Hematopoietic multipotent progenitor cell treated with erythropoietin and hydrocortisone succinate and interleukin-3 and kit ligand, for 8 days (in vitro differentiated cells): ENCODE results near the gene CTNNA3.

Experiments
- DNase-seq: peaks from one replicate; pipeline ENCODE4 v3.0.0-alpha.2; 2015

Gene CTNNA3

DNA sequence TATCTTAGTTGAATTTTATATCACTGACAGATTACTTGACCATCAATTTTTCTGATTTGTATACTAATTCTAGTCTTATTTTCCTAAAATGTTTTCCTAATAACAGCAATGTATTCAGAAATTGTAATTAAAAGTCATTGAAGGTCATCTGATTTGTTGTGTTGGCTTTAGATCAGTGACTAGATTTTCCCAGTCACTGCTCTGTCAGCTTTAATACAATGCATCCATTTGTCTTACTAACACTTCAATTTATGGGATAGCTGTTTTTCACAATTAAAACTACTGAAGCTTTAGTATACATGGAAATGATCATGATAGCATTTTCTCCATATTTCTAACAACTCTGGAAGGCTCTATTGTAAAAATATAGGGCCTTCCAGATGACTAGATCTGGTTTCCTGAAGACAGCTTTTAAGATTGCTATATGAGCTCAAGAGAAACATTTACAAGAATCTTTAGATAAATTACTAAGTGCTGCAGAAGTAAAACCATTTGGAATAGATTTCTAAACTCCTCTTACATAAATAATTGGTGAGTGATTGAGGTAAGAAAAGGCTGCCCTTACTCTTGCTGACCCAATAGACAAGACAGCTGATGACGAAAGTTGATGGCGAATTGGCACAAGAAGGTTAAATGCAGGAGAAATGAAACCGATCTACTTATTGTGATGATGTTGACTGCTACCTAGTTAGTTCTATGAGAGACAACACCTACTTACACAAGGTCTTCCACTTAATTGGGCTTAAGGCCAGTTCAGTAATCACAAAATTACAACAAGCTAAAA lies 696.0 kb downstream of the CTNNA3 start:
- no peak for DNase-seq

DNA sequence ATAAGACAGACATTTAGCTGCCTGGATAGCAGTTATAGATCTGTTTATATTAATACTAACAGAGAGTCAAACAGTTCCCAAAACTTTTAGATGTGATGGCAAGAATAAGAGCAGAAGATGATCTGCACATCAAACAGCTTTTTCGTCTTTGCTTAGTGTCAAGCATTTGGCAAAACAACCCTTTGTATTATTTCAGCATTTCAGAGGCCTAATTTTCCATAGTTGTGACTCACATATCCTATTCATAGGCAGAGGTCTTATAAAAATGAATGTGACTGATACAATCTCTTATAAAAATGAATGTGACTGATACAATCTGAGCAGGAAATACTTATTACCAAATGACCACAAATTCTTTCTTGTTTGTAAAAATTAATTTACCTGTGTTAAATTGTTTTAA lies 699.0 kb downstream of the CTNNA3 start:
- no peak for DNase-seq

DNA sequence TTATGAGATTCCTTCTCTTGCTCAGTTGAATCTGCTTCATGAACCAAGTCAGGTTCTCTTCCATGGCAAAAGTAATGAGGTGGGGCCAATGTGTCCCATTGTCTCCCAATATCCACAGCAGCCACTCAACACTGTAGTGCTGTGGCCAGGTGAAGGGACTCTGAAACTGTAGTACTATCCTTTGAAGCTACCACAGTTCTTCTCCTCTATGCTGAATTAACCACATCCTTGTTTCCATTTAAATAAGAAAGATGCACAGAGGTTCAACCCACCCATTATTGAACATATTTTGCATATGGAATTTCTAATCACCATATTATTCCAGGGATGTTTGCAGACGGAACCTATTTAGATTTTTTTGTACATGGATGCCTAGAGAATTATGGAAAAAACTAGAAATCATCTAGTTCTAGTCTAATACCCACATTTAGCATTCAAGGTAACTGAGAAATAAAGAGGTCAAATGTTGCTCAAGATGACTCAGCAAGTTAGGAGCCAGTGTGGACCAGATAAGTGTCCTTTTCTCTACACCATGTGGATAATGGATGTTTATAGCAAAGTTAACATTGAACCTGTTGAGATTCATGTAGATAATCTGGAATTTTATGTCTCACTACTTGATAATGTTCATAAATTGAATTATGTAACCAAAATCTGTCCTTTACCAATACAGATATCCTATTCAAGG lies 705.7 kb downstream of the CTNNA3 start:
- no peak for DNase-seq

DNA sequence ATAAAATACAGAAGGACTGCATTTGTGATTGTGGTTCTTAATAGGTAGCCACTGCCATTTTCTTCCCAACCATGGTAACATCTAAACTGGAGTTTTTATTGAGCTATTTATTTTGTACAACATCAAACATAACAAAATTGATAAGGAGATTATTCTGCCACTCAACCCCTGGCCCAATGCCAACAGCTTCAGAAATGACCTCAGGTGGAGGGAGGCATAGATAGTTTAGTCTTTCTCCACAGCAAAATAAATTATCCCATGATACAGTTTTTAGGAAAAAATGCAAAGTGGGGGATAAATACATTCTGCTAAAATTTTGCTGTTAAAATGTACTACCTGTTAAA lies 712.5 kb downstream of the CTNNA3 start:
- no peak for DNase-seq

DNA sequence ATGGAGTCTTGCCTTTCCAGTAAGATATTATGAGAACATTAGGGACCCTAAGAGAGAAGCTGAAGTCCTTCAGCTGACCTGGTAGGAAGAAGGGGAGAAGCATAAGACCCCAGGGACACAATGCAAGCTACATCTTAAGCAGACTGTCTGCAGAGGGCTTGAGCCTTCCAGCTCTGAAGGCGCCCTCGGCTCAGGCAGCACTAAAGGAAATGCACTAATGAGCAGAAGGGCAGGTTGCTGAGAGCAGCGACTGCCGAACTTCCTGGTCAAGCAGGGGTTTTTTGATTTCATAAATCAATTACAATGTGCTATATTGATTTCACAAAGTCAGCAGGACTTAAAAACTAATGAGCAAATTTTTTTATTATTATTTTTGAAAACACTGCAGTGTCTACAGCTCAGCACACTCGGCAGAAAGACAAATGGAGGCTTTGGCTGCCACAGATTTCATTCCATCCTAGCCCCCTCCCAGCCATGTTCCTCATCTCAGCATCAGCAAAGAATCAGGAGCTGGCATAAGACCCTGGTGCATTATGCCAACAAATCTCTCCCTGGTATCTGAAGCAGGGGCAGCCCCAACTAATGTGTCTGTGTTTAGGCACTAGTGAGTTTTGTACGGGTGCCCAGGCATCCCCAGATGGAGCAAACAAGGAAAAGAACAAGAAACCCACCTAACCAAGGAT lies 713.1 kb downstream of the CTNNA3 start:
- no peak for DNase-seq

DNA sequence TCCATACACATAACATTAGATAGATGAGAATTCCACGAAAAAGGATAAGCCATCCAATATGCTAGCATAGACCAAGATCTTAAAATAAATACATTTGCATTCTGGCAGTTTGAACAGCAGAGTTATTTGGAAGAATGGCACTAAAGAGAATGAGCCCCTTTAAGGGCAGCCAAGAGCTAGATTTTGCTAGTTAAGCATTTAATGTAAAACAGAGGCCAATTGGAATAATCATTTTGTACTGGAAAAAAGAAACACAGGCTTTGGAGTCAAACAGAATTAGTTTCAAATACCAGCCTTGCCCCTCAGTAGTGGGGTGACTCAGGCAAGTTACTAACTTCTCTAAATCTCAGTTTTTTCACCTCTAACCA lies 714.0 kb downstream of the CTNNA3 start:
- no peak for DNase-seq

DNA sequence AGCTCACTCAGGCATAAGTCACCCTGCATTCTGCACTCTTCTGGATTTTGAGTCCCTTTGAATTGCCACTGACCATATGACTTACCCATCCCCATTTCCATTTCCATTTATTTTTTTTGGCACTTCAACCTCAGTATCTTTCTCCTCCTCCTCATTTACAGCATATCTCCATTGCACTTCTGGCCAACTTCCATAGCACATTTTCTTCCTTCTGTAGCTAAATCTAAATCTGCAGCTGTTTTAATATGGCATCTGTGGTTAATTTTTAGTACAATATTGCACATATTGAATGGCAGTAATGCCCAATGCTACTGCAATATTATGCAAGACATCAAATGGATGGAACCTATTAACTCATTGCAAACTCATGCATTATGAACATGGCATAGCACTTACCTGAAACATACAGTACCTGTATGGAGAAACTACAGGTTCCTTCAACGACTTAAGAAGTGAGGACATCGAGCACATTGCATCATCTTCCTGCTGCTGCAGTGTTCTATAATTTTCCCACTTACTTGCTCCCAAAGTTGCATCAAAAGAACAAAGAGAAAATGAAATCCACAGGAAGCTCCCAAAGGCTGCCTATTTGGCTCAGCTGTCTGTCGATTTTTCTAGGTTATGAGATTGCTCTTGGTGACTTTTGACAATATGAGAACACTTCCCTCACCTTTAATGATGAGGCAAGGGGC lies 714.5 kb downstream of the CTNNA3 start:
- DNase-seq: no peak

DNA sequence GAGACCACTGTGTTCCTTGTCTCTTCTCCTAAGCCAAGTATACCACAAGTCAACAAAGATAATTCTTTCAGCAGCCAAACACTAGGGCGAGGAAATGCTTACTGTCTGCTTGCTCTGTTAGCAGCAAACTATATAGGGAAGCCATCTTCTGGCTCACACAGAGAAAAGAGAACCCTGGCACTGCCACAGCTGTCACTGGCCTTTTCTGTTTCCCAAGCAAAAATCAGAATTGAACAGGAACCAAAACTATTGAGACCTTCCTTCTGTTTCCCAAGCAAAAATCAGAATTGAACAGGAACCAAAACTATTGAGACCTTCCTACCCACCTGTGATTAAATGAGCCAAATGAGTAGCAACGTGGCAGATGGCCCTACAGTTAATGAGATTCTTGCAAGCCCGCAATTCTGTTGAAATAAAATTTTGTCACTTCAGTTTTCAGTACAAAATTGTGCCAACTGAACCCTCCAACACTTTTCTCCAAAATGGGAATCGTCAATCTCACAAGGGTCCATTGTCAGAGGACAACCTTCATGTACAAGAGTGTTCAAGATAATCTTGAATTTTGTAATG lies 715.7 kb downstream of the CTNNA3 start:
- DNase-seq: no peak

DNA sequence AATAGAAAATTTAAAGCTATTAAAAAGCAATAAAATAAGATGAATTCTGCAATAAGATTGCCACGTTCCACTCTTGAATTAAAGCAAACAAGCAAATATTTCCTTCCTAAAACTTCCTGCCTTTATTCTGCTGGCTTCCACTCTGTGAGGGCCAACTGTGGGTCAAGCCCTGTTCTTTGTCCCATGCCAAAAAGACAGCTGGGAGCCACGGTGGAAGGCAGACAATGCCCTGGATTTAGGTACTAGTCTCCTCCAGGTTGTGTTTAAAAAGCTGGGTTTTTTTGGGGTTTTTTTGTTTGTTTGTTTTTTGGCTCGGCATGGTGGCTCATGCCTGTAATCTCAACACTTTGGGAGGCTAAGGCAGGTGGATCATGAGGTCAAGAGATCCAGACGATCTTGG lies 731.0 kb downstream of the CTNNA3 start:
- no peak for DNase-seq

DNA sequence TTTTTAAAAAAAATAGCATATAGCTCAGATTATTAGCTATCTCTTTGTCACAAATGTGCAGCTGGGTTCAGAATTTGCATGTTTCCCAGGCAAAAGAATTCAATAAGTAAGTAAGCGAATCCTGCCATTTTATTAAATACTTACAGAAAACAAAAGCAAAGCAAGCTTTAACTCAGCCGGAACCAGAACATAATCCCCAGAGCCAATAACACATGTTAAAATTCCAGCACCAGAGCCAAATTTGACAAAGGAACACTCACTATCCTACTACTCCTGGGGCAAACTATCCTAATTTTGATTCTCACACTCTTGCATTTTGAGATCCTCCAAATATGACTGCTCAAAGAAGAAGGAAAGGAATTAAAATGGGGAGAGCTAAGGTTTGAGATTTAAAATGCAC lies 737.5 kb downstream of the CTNNA3 start:
- DNase-seq: no peak

DNA sequence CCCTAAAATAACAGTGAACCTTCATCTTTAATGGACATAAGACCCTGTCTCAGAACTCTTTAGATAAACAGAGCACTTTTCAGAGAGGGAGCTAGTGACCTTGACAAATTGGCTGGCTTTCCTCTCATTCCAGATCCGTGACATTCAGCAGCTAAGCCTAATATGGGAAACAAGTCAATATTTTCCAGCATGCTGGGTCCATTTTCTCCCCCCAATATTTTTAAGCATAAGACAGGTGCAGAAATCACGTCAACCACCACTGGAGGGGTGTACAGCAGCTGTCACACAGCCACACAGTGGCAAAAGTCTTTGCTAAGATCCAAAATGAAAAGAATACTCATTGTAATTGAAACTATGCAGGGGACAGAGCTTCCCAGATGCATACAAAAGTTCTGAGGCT lies 744.1 kb downstream of the CTNNA3 start:
- no peak for DNase-seq

DNA sequence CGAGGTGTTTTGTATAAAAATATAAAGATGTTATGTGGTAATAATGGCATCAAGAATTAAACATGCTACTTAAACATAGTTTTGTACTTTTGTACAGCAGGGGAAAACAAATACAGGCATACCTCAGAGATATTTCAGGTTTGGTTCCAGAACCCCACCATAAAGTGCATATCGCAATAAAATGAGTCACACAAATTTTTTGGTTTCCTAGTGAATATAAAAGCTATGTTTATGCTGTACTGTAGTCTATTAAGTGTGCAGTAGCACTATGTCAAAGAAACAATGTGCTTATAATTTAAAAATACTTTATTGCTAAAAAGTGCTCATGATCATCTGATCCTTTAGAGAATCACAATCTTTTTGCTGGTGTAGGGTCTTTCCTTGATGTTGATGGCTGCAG lies 752.4 kb downstream of the CTNNA3 start:
- no peak for DNase-seq

DNA sequence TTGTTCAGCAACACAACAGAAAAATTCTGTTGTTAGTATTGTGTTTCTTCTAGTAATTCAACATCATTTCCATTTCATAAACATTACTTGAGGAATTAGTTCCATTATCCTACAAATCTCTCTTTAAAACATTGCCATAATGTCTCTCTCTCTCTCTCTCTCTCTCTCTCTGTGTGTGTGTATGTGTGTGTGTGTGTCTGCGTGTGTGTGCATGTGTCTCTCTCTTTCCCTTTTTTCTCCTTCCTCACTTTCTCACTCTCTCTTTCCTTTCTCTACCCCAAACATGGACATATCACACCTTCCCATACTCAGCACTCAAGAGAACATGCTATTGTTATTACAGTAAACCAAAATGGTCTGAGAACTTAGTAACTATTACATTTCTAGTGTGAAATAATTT lies 753.6 kb downstream of the CTNNA3 start:
- no peak for DNase-seq

DNA sequence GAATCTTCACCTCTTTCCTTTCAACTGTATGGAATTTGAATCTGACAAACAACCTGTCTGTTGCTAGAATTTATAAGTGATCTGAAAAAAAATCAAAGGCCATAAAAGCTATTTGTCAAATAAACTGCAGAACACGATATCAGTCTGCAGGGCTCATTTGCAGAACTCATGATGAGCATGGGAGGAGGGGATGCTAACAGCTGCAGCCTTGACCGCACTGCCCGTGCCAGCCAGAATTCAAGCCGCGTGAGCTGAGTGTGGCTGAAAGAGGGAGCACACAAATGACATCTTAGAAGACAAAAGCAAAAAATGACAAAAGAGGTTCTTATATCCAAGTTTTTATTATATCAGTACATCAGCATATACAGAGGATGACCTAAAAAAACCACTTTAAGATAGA lies 754.5 kb downstream of the CTNNA3 start:
- no peak for DNase-seq

DNA sequence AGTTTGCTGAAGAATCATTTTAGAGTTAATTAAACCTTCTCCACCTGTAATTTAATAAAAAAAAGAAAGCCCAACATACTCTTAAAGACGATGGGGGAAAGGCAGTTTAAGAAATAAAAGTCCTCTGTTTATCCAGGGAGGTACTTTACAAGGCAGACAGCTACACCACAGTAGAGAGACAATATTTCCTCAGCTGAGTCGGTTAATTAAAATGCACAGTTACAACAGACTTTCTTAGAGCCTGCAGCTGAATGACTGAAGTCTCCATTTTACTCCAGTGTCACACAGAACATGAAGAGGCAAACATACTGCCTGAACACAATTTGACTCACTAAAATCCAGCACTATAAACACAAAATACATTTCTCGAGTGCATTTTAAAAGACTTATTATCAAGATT lies 755.0 kb downstream of the CTNNA3 start:
- no peak for DNase-seq

DNA sequence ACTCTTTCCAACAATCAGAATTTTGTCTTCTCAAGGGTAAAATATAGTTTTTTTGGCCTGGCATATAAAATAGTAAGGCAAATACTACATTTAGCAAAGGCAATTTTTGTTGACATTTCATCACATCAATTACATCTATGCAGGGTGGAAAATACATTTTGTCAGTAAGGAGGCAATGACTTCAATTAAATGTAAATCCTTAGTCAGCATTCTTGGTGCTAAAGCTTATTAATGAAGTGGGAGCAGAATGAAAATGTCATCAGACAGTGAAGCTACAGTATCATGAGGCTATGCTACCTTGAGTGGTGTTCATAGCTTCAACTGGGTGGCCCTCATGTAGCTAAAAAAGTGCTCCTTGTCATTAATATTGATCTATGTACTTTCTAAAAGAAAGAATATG lies 761.3 kb downstream of the CTNNA3 start:
- no peak for DNase-seq

DNA sequence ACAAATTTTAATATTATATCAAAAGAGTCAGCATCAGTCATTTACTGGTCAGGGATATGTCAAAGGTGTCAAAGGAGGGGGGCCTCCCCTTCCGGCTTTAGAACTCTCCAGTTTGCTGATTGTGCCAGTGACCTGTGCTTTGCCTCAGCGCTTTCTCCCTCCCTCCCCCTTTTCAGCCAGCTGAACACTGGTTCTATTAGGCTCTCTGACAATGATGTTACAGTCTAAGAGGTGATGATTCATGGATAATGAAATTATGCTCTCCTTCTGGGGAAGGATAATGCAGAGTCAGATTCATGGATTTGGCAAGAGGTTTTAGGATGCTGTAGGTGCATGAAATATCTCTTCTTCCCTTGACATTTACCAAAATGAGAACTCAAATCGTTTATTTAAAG lies 764.0 kb downstream of the CTNNA3 start:
- DNase-seq: no peak

DNA sequence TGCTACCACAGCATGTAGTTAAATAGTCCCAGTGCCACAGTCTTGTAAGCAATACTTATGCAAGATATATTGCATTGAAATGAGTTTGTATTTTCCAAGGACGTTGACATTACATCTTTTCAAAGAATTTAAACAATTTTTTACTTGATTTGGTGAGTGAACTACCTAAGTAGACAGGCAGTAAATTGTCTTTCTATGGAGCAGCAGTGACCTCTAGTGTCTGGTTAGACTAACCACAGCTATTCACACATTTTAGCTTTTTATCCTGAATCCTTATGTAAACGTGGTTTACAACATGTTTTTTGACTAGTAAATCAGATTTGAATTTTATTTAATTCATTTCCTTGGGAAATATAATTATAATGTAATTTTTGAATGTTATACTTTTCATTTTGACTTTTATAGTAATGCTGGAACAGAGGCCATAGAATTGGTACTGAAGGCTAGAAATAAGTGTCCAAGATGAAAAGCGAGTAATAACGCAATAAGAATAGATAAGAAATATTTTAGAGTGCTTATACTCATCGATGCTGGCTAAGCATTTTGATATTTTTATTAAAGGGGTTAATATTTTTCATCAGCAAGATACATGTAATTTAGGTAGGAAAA lies 764.6 kb downstream of the CTNNA3 start:
- DNase-seq: peak; percentile 69

DNA sequence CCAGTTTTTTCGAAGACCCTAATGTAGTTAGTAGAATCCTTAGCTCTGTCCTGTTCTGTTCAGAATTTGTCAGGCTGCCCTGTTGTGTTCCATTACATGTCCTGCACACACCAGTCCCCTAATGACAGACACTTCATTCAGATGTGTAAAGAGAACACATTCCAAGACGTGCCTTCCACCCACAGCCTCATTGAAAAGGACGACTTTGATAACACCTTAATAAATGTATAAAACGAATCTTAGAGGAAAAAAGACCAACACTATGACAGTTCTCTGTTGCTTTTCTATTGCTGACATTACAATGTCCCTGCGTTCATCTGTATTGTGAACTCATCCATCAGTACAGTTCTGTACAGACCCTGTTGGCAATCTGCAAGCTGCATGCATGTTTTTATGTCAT lies 766.6 kb downstream of the CTNNA3 start:
- no peak for DNase-seq

DNA sequence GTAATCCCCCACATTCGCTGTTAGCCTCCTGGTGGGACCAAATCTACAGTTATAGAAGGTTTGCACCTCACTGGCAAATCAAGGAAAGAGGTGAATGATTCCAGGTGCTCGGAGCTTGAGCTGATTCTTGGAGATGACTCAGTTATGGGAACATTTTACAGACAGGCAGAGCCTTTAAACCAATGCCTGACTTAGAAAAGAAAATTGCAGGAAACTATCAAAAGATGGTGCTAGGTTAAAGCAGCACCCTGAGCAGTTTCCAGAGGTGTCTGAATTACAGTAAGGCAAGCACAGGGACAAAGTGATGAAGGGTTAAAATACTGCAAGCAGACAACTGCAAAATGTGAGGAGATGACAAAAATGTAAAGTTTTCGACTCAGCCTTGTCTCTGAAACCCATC lies 767.2 kb downstream of the CTNNA3 start:
- no peak for DNase-seq

DNA sequence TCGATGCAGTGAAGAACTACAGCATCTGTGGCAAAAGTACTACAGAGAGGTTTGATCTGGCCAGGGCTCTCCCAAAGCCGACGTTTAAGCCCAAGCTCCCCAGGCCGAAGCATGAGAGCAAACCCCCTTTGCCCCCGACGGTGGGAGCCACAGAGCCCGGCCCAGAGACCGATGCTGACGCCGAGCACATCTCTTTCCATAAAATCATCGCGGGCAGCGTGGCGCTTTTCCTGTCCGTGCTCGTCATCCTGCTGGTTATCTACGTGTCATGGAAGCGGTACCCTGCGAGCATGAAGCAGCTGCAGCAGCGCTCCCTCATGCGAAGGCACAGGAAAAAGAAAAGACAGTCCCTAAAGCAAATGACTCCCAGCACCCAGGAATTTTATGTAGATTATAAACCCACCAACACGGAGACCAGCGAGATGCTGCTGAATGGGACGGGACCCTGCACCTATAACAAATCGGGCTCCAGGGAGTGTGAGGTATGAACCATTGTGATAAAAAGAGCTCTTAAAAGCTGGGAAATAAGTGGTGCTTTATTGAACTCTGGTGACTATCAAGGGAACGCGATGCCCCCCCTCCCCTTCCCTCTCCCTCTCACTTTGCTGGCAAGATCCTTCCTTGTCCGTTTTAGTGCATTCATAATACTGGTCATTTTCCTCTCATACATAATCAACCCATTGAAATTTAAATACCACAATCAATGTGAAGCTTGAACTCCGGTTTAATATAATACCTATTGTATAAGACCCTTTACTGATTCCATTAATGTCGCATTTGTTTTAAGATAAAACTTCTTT lies 767.8 kb downstream of the CTNNA3 start:
- no peak for DNase-seq
